ENCODE measurements around the gene FALEC. TPM values are rescaled to one million over a fixed set of nuclear protein-coding genes. Genes with fewer than 3 reads are reported as not detected.

The FALEC gene
- total RNA-seq, 1 donor from 2014 or later, result not detected

GRCh38 chr1:150511985-150512660, 3.4 kb upstream of the FALEC start:
- DNase-seq (ENCODE audit: low read depth in 2 of 2), result no peak

- no peak for DNase-seq (ENCODE audit: low read depth in 2 of 2)
Measured at GRCh38 chr1:150512846-150513245, 2.7 kb upstream of the FALEC start.

GRCh38 chr1:150513351-150513791, 2.2 kb upstream of the FALEC start:
- no peak for DNase-seq (ENCODE audit: low read depth in 2 of 2)

GRCh38 chr1:150514260-150514659, 1.3 kb upstream of the FALEC start:
- no peak for DNase-seq (ENCODE audit: low read depth in 2 of 2)

- DNase-seq (ENCODE audit: low read depth in 2 of 2), result no peak
Measured at GRCh38 chr1:150514913-150515327, 632 bp upstream of the FALEC start.

- no peak for DNase-seq (ENCODE audit: low read depth in 2 of 2)
Measured at GRCh38 chr1:150516050-150516591, 569 bp downstream of the FALEC start.

- no peak for DNase-seq (ENCODE audit: low read depth in 2 of 2)
Measured at GRCh38 chr1:150516616-150517015, 1.1 kb downstream of the FALEC start.

GRCh38 chr1:150521196-150521968, 5.8 kb downstream of the FALEC start:
- DNase-seq (ENCODE audit: low read depth in 2 of 2), result no peak

- DNase-seq (ENCODE audit: low read depth in 2 of 2), result no peak
Measured at GRCh38 chr1:150525348-150525747, 9.8 kb downstream of the FALEC start.

GRCh38 chr1:150528196-150528595, 12.6 kb downstream of the FALEC start:
- DNase-seq (ENCODE audit: low read depth in 2 of 2), result no peak

GRCh38 chr1:150529017-150529416, 13.5 kb downstream of the FALEC start:
- DNase-seq (ENCODE audit: low read depth in 2 of 2), result peak in 1 of 2 donors; percentile 30

- DNase-seq (ENCODE audit: low read depth in 2 of 2), result no peak
Measured at GRCh38 chr1:150530491-150531159, 15.1 kb downstream of the FALEC start.

- no peak for DNase-seq (ENCODE audit: low read depth in 2 of 2)
Measured at GRCh38 chr1:150532860-150533259, 17.3 kb downstream of the FALEC start.

- no peak for DNase-seq (ENCODE audit: low read depth in 2 of 2)
Measured at GRCh38 chr1:150534002-150534401, 18.4 kb downstream of the FALEC start.

- DNase-seq (ENCODE audit: low read depth in 2 of 2), result no peak
Measured at GRCh38 chr1:150535511-150536287, 20.1 kb downstream of the FALEC start.

GRCh38 chr1:150536836-150537731, 21.5 kb downstream of the FALEC start:
- no peak for DNase-seq (ENCODE audit: low read depth in 2 of 2)

- DNase-seq (ENCODE audit: low read depth in 2 of 2), result no peak
Measured at GRCh38 chr1:150537732-150538684, 22.5 kb downstream of the FALEC start.

GRCh38 chr1:150543500-150544143, 28.1 kb downstream of the FALEC start:
- DNase-seq (ENCODE audit: low read depth in 2 of 2), result no peak

- DNase-seq (ENCODE audit: low read depth in 2 of 2), result no peak
Measured at GRCh38 chr1:150544204-150544603, 28.7 kb downstream of the FALEC start.
